GM21529 (cell line): ENCODE data around the gene MRPS27.
A peak's percentile ranks its signal among the peaks of the same experiment; 100 is the strongest.

Source experiments
- ATAC-seq: cut with Tn5 transposase; IDR thresholded peaks from one replicate; pipeline ENCODE4 v1.9.1; 2021; ENCODE audit not compliant: unreplicated experiment

The MRPS27 gene

DNA sequence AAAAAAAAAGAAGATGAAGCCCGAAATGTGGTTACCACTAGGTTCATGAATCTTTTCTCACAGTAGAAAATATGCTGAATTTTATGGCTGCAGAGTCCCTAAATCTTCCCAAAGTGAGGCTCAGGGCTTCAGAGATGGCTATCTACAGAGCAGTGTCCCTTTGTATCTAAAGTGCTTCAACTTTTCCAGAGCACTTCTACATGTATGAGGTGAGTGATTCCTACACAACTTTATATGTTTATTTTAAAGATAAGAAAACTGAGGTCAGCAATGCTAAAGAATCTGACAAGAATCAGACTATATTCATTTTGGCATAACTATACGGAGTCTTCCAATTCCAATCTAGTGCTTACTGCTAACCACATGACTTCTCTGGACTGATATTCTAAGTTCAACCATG, 53.2 kb downstream of the MRPS27 start:
- ATAC-seq = no peak

DNA sequence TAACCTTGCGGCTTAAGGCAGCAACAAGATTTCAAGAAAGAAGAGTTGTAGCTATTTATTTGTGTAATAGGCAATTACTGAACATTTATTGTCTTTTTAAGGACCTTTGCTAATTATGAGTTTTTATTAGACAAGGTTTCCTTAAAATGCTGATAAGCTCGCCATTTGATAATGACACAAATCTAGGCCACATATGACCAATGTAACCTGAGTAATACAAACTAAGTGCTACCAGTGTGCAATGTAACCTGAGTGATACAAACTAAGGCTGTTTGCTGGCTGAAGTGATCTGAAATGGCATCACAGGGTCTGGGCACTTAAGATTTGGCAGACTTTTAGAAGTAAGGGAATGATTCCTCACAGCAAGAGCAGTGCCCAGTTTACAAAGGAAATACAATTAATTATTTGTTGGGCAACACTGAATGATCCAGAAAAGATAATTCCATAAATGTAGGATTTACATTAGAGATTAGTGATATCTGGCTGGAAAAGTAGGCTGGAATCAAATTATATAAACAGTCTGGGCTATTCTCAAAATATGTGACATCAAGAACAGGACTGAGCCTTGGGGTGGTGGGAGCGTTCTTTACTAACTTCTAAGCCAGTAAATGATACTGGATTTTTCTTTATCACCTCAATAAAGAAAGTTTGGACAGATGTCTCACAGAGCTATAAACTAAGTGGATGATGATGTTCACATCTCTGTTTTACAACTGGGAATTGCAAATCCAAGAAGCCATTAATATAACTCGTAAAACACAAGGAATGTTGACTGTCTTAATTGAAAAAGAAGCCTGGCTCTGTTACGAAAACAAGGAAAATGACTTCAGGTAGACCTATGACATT, 54.8 kb downstream of the MRPS27 start:
- ATAC-seq = no peak

GRCh38 chr5:72256536-72256935, 63.5 kb downstream of the MRPS27 start:
- ATAC-seq = no peak

DNA sequence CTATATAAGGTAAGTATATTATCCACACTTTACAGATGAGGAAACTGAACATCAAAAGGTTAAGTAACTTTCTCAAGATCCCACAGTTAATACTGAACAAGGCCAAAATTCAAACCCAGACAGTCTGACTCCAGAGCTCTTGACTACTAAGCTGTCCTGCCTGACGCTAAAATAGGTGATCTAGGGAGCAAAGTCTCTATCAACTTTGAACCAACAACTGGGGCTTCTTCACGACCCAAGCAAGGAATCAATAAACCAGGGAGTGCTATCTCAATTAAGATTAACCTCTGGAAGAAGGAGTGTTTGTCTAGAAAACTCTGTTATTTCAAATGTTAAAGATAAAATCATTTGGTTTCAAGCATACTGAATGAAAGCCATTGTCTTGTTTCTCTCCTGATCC, 64.4 kb downstream of the MRPS27 start:
- no peak for ATAC-seq

DNA sequence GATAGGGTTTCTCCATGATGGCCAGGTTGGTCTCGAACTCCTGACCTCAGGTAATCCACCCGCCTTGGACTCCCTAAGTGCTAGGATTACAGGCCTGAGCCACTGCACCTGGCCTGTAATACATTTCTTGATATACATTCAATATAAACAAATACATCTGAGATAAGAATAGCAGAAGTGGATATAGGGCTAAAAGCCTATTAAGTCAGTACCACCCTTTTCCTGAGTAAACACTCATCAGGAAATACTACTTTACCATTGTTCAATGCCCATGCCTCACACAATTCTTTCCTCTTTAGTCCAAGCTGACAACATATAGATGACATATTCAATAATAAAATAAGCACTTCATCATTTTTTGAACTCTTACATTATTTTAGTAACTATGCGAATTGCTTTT, 64.8 kb downstream of the MRPS27 start:
- no peak for ATAC-seq

DNA sequence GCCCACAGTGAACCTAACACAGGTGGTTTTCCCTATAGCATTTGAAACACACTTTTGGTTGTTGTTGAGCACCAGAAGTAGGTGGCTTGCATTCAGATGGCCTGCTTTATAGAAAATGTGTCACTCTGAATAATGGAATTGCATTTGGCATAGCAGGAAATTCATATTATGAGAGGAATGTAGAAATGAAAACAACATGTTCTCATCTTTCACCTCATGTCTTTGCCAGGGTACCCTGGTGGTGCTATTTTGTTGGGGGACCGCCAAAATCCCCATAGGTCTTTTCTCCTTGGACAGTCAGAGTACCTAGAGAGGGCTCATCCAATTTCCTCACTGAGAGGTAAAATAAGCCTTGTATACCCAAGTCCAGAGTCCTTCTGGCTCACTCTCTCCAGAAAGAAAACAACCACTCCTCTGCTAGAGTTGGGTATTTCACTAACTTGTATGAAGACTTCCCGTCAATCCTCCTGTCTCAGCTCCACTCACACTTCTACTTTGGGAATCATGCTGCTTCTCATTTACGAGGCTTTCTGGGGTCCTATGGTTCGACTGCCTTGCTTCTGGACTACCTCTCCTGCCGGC, 67.4 kb downstream of the MRPS27 start:
- ATAC-seq = no peak

DNA sequence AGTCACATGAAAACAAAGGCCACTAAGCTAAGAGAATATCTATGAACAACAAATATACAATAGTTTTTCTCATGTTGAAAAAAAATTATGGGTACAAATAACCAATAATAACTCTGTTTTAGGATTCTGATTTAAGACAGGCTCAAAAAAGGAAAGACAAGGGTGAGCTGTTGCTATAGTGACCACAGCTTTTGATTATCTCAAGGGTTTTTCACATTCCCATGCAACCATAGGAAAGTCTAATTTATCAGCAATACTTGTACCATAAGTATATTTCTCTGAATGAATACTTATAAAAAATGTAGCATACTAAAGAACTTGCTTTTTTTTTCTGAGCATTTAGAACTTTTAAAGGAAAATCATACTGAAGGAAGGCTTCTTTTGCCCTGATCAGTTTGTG, 68.0 kb downstream of the MRPS27 start:
- ATAC-seq = no peak

DNA sequence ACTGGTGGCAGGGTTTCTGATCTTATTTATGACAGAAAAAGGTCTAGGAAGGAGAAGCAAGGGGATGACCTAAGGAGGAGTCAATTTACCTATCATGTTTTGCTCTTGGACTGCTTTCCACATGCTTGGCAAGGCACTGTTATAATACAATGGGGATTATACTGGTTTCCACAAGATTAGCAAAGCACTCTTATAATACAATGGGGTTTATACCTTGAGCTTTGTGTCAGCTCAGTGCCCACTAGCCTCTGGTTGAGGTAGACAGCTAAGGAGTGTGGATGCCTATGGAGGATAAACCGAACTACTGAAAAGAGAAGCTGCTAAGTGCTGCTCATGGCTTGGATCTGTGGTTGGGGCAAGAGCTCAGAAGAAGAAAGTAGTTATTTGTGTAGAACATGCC, 68.7 kb downstream of the MRPS27 start:
- no peak for ATAC-seq

DNA sequence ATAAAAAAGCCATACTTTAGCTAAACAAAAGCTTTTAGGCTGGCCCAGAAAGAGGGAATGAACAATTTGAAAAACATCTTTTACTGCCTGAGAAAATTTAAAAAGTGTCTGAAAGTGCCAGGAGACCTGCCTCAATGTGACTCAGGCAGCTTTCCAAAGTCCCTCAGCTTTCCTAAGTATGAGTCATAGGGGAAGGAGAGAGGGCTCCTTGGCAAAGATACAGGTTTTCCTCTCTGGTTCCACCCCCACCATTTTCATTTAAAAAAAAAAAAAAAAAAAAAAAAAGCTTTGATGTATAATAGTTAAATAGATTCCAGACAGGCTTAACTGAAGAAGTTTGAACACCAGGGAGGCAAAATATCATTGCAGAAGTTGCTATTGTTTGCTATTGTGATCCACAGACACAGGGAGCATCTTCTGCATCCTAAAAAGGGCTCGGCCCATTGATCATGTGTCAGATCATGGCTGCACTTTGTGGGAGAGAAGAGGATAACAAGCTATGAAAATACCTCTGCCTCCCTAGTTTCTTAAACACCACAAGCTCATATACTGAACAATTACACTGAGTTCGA, 71.5 kb downstream of the MRPS27 start:
- ATAC-seq = no peak

DNA sequence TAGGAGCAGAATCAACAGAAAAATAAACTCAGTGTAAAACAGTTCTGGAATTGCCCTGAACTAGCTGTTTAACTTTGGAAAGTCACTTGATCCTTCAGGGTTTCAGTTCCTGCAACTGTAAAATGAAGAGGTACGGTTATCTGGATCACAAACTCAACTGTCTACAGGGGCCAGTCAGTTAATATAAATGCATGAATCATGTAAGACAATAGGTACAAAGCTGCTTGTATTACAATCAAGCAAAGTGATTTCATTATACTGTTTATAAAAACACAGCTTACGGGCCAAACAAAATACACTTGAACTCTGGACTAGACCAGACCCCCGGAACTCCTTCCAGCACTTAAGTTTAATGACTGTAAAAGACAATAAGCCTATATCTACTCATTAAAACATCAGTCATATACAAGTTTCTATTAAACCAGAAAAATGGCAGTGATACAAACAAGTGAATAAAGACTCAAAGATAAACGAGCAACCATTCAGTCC, 73.0 kb downstream of the MRPS27 start:
- no peak for ATAC-seq

GRCh38 chr5:72245951-72246532, 74.0 kb downstream of the MRPS27 start:
- ATAC-seq = no peak

DNA sequence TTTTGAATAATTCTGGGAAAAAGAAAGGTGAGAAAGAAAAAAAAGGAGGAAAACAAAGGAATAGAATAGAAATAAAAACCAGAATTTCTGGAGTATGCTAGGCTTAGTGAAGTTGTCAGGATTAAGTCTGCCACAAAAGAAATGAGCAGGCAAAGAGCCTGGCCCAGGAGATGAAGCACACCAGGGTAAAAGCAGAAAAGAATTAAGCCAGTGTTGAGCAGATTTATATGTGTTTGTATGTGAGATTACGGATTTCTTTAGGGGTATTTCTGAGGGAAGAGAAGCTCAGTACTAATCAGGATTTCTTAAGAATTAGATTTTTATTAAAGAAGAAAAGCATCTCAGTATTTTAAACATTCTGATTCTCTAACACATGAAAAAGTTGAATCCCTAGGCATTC, 74.5 kb downstream of the MRPS27 start:
- no peak for ATAC-seq

DNA sequence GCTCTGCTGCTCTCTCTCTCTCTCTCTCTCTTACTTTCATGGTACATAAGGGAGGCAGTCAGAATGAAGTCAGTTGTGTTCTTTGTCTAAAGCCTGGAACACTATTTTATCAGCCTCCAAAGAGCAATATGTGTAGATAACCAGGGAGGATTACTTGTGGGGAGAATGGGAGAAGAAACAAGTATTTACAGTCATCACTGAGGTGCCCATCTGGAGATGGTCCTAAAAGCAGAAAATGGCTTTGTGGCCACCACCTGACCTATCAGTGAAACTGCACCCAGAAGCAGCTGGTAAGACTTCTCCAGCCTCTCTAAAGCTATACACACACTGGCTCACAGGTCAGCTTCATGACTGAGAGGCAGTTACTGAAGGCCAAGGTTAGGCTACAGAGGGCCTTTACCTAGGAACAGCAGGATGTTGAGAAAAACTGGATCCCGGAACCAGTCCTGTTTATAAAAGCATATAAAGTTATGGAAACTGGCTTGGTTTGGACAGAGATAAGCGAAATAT, 75.1 kb downstream of the MRPS27 start:
- ATAC-seq = peak; percentile 86

DNA sequence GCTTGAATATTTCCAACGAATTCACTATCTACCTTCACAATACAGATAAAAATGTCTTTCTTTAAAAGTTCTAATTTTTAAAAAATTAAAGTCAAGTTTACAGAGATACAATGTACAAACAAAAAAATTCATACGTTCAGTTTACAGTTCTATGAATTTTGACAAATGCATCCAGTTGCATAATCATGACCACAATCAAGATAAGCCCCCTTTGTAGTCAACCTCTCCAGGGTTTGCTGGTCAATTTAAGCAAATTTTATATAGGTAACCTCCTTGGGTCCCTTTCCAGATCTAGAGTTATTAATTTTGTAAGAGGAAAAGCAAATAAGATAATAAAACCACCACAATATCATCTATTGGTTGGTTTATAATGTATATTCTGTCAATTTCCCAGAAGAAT, 76.3 kb downstream of the MRPS27 start:
- ATAC-seq = no peak

DNA sequence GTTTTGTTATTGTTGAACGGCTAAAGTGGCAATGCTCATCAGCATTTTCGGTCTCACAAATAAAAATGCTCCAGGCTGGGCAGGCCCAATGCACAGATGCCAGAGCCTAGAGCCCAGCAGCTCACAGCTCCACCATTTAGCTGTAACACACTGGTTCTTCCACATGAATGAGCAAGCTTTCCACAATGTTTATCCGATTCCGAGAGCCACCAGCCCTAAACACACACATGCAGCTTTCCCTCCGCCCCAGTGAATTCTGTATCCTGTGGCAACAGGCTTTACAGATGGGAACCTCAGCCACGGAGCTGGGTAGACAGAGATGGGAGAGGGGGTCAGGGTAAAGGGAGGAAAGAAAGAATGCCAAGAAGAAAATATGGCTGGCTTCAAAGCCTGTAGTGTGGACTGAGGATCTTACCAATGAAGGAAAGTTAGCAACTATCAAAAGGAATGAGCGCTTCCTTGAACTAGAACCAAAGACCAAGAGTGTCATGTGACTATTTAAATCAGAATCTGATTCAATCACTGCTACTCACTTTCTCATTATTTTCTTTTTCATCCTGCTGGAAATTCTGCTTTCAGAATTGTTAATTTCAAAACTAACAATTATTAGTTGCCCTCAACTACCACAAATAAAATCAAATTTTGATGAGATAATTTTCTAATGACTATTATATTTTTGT, 77.1 kb downstream of the MRPS27 start:
- ATAC-seq = no peak

DNA sequence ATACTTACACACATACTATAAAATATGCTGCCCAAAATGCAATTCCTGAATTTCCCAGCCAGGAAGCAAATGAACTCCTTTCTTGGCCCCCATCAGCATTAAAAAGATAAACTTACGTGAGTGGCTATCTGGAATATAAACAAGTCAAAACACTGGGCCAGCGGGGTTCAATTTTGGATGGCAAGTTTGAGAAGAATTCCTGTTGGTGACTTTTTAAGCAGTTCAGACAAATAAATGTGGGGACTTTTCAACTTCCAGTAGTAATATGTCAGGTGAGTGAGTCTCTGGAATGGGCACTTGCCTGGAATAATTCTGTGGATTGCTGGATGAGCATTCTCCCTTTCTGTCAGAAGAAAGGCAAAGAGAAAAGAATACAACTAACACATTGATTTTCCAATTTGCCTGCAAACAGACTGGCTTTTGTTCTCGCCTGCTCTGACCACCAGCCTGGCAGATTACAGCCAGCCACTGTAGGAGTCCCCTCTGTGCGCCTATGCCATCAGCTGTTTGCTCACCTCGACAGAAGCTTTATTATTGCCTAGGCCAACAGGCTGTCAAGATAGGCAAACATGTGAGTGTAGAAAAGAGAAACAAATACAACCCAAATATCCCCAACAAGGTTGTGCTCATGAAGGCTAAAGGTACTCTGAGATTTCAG, 78.6 kb downstream of the MRPS27 start:
- no peak for ATAC-seq

- no peak for ATAC-seq
These were observed 81.2 kb downstream of the MRPS27 start for GRCh38 chr5:72238712-72239445.

DNA sequence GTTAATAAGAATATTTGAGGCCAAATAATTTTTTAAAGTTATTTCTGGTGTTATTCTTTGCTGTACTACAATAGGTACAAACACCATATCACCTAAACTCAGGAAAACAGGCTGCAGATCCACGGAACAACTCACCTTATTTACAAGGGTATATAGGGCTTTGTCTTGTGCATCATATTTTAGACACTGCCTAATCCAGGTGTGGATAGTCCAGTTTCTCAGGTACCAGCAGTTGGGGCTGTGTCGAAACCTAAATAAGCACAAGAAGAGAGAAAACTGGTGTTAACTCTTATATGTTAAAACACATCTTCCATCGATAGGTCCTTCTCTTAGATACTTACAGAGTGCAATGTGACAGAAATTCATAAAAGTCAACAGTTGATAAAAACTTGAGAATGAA, 82.2 kb downstream of the MRPS27 start:
- ATAC-seq = no peak

DNA sequence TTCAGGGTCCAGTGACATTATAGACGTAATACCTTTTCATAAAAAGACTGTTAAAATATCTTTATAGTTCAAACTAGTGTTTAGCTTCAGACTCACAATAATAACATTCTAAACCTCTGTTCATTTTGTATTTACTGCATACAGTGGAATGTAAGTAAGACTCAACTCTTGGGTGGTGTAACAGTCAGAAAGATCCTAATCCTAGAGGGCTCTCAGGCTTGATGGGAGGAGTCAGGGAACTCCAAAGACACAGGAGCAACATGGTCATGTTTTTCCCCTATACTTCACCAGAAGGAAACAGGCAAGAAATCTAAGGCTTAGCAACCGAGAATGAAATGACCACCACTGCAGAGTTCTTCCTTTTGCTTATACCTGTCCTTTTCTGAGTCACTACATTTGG, 82.6 kb downstream of the MRPS27 start:
- ATAC-seq = no peak

DNA sequence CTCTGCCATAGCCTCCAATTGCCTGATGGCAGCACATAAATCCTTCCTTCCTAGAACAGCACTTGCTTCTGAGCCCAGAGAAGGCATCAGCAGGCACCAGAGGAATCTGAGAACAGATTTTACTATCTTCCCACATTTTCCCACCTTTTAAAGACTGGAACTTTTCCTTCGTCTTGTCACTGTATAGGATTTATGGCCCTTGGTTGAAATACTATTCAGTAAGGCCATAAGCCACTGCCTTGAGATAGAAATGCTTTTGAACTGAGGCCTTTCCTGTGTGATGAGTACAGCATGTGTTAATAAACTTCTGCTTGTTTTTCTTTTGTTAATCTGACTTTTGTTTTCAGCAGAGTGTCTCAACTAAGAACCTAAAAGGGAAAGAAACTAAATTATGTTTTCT, 84.3 kb downstream of the MRPS27 start:
- no peak for ATAC-seq
